H1 (cell line): Measurements from ENCODE around the gene NHLRC2. TPM values are rescaled to one million over a fixed set of nuclear protein-coding genes. Genes with fewer than 3 reads are reported as not detected.

Experiments
- CTCF ChIA-PET: fragments of 300-600 bp; sonication (Branson Sonifier 250); formaldehyde crosslinking; loops from one replicate; lab custom pipeline; 2021; ENCODE audit not compliant: partially characterized antibody; lab: Charles Lee
- POLR2A ChIA-PET: fragments of 300-600 bp; sonication (Branson Sonifier 250); formaldehyde crosslinking; loops from one replicate; lab custom pipeline; 2021; ENCODE audit warnings: inconsistent platforms; ENCODE audit not compliant: partially characterized antibody; lab: Charles Lee
- DNase-seq, 2 experiments: peaks; one replicate each; pipeline versions ENCODE4 v3.0.0 to v3.0.0-alpha.2; 2010 to 2022; ENCODE audit warnings: low spot score in 2 of 2, low read depth in 1 of 2, mixed read lengths in 1 of 2
- FAIRE-seq: peaks from 2 replicates; lab custom pipeline; 2011; peaks lifted over from hg19 to GRCh38; lab: Jason Lieb, UNC
- H2AFZ ChIP-seq: 2 replicates; pipeline ENCODE4 v1.8.1; 2012; ENCODE audit warnings: low read length, inconsistent platforms
- H2AK5ac ChIP-seq: 2 replicates; pipeline ENCODE4 v1.6.1; 2013; ENCODE audit warnings: low read depth, low read length
- H2BK120ac ChIP-seq: replicated peaks from 2 replicates; pipeline ENCODE3; 2013; ENCODE audit warnings: low read depth, low read length, inconsistent platforms
- H2BK12ac ChIP-seq: 2 replicates; pipeline ENCODE4 v1.6.1; 2013; ENCODE audit warnings: low read depth, low read length
- H2BK15ac ChIP-seq: 2 replicates; pipeline ENCODE4 v1.6.1; 2013; ENCODE audit warnings: low read length
- H2BK20ac ChIP-seq: 2 replicates; pipeline ENCODE4 v1.6.1; 2013; ENCODE audit warnings: low read length
- H2BK5ac ChIP-seq: 2 replicates; pipeline ENCODE4 v1.6.1; 2013; ENCODE audit warnings: low read depth, low read length
- H3K14ac ChIP-seq: 2 replicates; pipeline ENCODE4 v1.6.1; 2013; ENCODE audit warnings: inconsistent platforms; ENCODE audit not compliant: insufficient read length
- H3K18ac ChIP-seq: 2 replicates; pipeline ENCODE4 v1.6.1; 2013; ENCODE audit warnings: low read length; ENCODE audit errors: extremely low read depth
- H3K23ac ChIP-seq: 2 replicates; pipeline ENCODE4 v1.6.1; 2013; ENCODE audit warnings: inconsistent platforms; ENCODE audit not compliant: insufficient read length
- H3K23me2 ChIP-seq: 2 replicates; pipeline ENCODE4 v1.6.1; 2013; ENCODE audit warnings: low read depth, low read length
- H3K27ac ChIP-seq: 2 replicates; pipeline ENCODE4 v1.6.1; 2011; ENCODE audit warnings: low read depth, low read length, inconsistent platforms
- H3K27me3 ChIP-seq, 4 experiments: replicated peaks in 1 of 4; 1 replicate in 1 of 4; 2 replicates in 3 of 4; pipeline versions ENCODE4 v1.6.1 to v1.8.1; 2011 to 2013; ENCODE audit warnings: low read length in 3 of 4, mild to moderate bottlenecking in 3 of 4, inconsistent platforms in 2 of 4, mixed read lengths in 2 of 4, moderate library complexity in 1 of 4; ENCODE audit not compliant: control insufficient read depth in 3 of 4, insufficient read depth in 3 of 4; ENCODE audit errors: extremely low read depth in 1 of 4
- H3K36me3 ChIP-seq, 4 experiments: 2 replicates each; pipeline versions ENCODE4 v1.6.1 to v1.8.1; 2011 to 2013; ENCODE audit warnings: mild to moderate bottlenecking in 4 of 4, low read length in 3 of 4, moderate library complexity in 2 of 4, control low read depth in 1 of 4, inconsistent platforms in 1 of 4; ENCODE audit not compliant: insufficient read depth in 4 of 4, control insufficient read depth in 2 of 4
- H3K4ac ChIP-seq: replicated peaks from 2 replicates; pipeline ENCODE3; 2013; ENCODE audit warnings: low read length, low read depth, mixed read lengths, inconsistent platforms; ENCODE audit not compliant: insufficient read length
- H3K4me1 ChIP-seq, 4 experiments: replicated peaks in 1 of 4; 1 replicate in 1 of 4; 2 replicates in 3 of 4; pipeline versions ENCODE4 v1.6.1 to v1.8.1; 2011 to 2013; ENCODE audit warnings: low read length in 3 of 4, inconsistent platforms in 2 of 4, mixed read lengths in 1 of 4; ENCODE audit not compliant: insufficient read depth in 4 of 4, control insufficient read depth in 3 of 4
- H3K4me2 ChIP-seq, 2 experiments: 2 replicates each; pipeline versions ENCODE4 v1.6.1 to v1.8.1; 2011 to 2013; ENCODE audit warnings: low read depth in 2 of 2, low read length in 2 of 2, control low read depth in 1 of 2, inconsistent platforms in 1 of 2, mild to moderate bottlenecking in 1 of 2; ENCODE audit not compliant: insufficient read depth in 1 of 2
- H3K4me3 ChIP-seq, 4 experiments: fragments of 200-600, 300-600 bp in 1 of 4; sonication (generic), shearing (Covaris generic), sonication (Bioruptor Twin) in 1 of 4; 2 replicates each; pipeline versions ENCODE4 v1.5.1 to v1.8.1; 2011 to 2016; ENCODE audit warnings: low read length in 4 of 4, low read depth in 3 of 4, control low read depth in 2 of 4, inconsistent platforms in 2 of 4, mild to moderate bottlenecking in 2 of 4, mixed read lengths in 1 of 4, moderate library complexity in 1 of 4; ENCODE audit not compliant: insufficient read depth in 2 of 4; ENCODE audit errors: extremely low read depth in 1 of 4
- H3K56ac ChIP-seq: replicated peaks from 2 replicates; pipeline ENCODE3; 2013; ENCODE audit warnings: low read depth, mild to moderate bottlenecking, mixed read lengths, low read length, inconsistent platforms; ENCODE audit not compliant: insufficient read length
- H3K79me1 ChIP-seq: 2 replicates; pipeline ENCODE4 v1.6.1; 2013; ENCODE audit warnings: low read depth, low read length, control low read depth
- H3K79me2 ChIP-seq, 2 experiments: 2 replicates each; pipeline versions ENCODE4 v1.6.1 to v1.8.1; 2012 to 2013; ENCODE audit warnings: low read length in 2 of 2, mild to moderate bottlenecking in 2 of 2, inconsistent platforms in 1 of 2; ENCODE audit not compliant: insufficient read depth in 2 of 2, control insufficient read depth in 1 of 2
- H3K9ac ChIP-seq, 4 experiments: replicated peaks in 1 of 4; 1 replicate in 1 of 4; 2 replicates in 3 of 4; pipeline versions ENCODE4 v1.6.1 to v1.8.1; 2011 to 2013; ENCODE audit warnings: low read depth in 3 of 4, low read length in 3 of 4, control low read depth in 2 of 4, mild to moderate bottlenecking in 2 of 4, moderate library complexity in 2 of 4, inconsistent platforms in 1 of 4; ENCODE audit errors: extremely low read depth in 1 of 4
- H3K9me3 ChIP-seq, 2 experiments: 2 replicates each; pipeline versions ENCODE4 v1.6.1 to v1.8.1; 2012 to 2013; ENCODE audit warnings: mild to moderate bottlenecking in 2 of 2, moderate library complexity in 2 of 2, control low read depth in 1 of 2, inconsistent platforms in 1 of 2, low read depth in 1 of 2, low read length in 1 of 2, mixed read lengths in 1 of 2; ENCODE audit not compliant: insufficient read depth in 2 of 2
- H4K20me1 ChIP-seq, 2 experiments: replicated peaks in 1 of 2; 2 replicates each; pipeline versions ENCODE3 to v1.8.1; 2011 to 2013; ENCODE audit warnings: inconsistent platforms in 2 of 2, low read length in 2 of 2, mild to moderate bottlenecking in 1 of 2; ENCODE audit not compliant: insufficient read depth in 2 of 2, control insufficient read depth in 1 of 2
- H4K5ac ChIP-seq: 2 replicates; pipeline ENCODE4 v1.6.1; 2013; ENCODE audit warnings: low read length, low read depth, mixed read lengths, inconsistent platforms; ENCODE audit not compliant: insufficient read length
- H4K8ac ChIP-seq: 2 replicates; pipeline ENCODE4 v1.8.0; 2013; ENCODE audit warnings: mild to moderate bottlenecking, moderate library complexity, low read length, inconsistent platforms; ENCODE audit not compliant: insufficient read depth; ENCODE audit errors: extremely low read depth
- H4K91ac ChIP-seq: replicated peaks from 2 replicates; pipeline ENCODE3; 2013; ENCODE audit warnings: low read length, mixed read lengths, inconsistent platforms; ENCODE audit not compliant: insufficient read length
- BCL11A ChIP-seq, 2 experiments: IDR thresholded peaks; one replicate each; pipeline ENCODE4 v1.6.1; 2011; ENCODE audit warnings: low read depth in 2 of 2, low read length in 2 of 2, mild to moderate bottlenecking in 2 of 2
- CBX5 ChIP-seq: fragments of 300-800, 300-1000 bp; sonication (generic); IDR thresholded peaks from 2 replicates; pipeline ENCODE4 v1.7.1; 2016; ENCODE audit warnings: antibody characterized with exemption, low read length, low read depth
- CBX8 ChIP-seq: fragments of 300-800, 300-1000 bp; sonication (generic); IDR thresholded peaks from 2 replicates; pipeline ENCODE4 v1.7.1; 2016; ENCODE audit warnings: low read depth, low read length, borderline replicate concordance
- CHD2 ChIP-seq: IDR thresholded peaks from 2 replicates; pipeline ENCODE4 v1.6.1; 2012; ENCODE audit warnings: low read length, improper control_type of control experiment
- FOSL1 ChIP-seq: IDR thresholded peaks from 2 replicates; pipeline ENCODE4 v1.6.1; 2011; ENCODE audit warnings: mild to moderate bottlenecking, low read depth, low read length, moderate library complexity; ENCODE audit not compliant: insufficient read depth
- GABPA ChIP-seq: IDR thresholded peaks from 2 replicates; pipeline ENCODE4 v1.6.1; 2011; ENCODE audit warnings: mild to moderate bottlenecking, low read length, moderate library complexity, borderline replicate concordance; ENCODE audit not compliant: insufficient read depth
- GTF2F1 ChIP-seq: IDR thresholded peaks from 2 replicates; pipeline ENCODE4 v1.6.1; 2012; ENCODE audit warnings: low read depth, low read length, improper control_type of control experiment, borderline replicate concordance
- JUN ChIP-seq: IDR thresholded peaks from 2 replicates; pipeline ENCODE4 v1.6.1; 2011; ENCODE audit warnings: low read depth, mild to moderate bottlenecking, improper control_type of control experiment, low read length
- KDM1A ChIP-seq: fragments of 200-600, 300-600 bp; sonication (generic); IDR thresholded peaks from 2 replicates; pipeline ENCODE4 v1.7.1; 2016; ENCODE audit warnings: mild to moderate bottlenecking, low read length, borderline replicate concordance
- KDM4A ChIP-seq: IDR thresholded peaks from one replicate; pipeline ENCODE4 v1.7.1; 2012; ENCODE audit warnings: low read depth, mild to moderate bottlenecking, moderate library complexity, low read length, inconsistent platforms; ENCODE audit not compliant: severe bottlenecking
- NRF1 ChIP-seq: IDR thresholded peaks from 2 replicates; pipeline ENCODE4 v1.6.1; 2011; ENCODE audit warnings: mild to moderate bottlenecking, low read depth, low read length, improper control_type of control experiment
- TEAD4 ChIP-seq: IDR thresholded peaks from 2 replicates; pipeline ENCODE4 v1.6.1; 2012; ENCODE audit warnings: low read depth, low read length, inconsistent platforms, mixed read lengths
- YY1 ChIP-seq: IDR thresholded peaks from 2 replicates; pipeline ENCODE4 v1.6.1; 2011; ENCODE audit warnings: low read depth, mild to moderate bottlenecking, low read length
- WGBS, 2 experiments: shearing (Covaris generic) in 1 of 2; methylation state at CpG; one replicate each; pipeline versions ENCODE4 v1.1.6 to v1.1.7; 2013 to 2015; ENCODE audit warnings: low lambda C conversion rate in 2 of 2, mixed read lengths in 2 of 2, inconsistent platforms in 1 of 2, low coverage in 1 of 2, missing lambda C conversion rate in 1 of 2; ENCODE audit not compliant: insufficient replicate concordance in 2 of 2, insufficient coverage in 1 of 2, insufficient read length in 1 of 2; ENCODE audit errors: extremely low coverage in 1 of 2, missing lambda C conversion rate in 1 of 2; 5-methylcytosine and 5-hydroxymethylcytosine counted together
- polyA plus RNA-seq, 7 experiments: library from polyadenylated mRNA; depleted of rRNA in 3 of 7; stranded (reverse) in 5 of 7; unstranded in 2 of 7; fragments of >200 nt in 5 of 7; fragments of 200-250 nt in 2 of 7; gene quantifications; 1 replicate in 5 of 7; 2 replicates in 1 of 7; 4 replicates in 1 of 7; pipeline versions ENCODE4 v1.2.1 to v1.2.3, GENCODE V29; 2011 to 2013; ENCODE audit warnings: missing spikeins in 2 of 7, mixed read lengths in 2 of 7
- total RNA-seq: library from RNA; stranded (reverse); fragmentation: NEBNext Ultra II Directional; extraction: Animal tissue kit (Norgen Biotek cat#: 25700); gene quantifications from 2 replicates; pipeline ENCODE4 v1.2.1, GENCODE V29; 2021

NHLRC2 gene
- total and polyA plus RNA-seq, 2 of the 8 experiments (the other 6 are each of a cell fraction or from before 2014, with no cell fraction given), result 4.9 to 25.6 TPM

- no peak for FAIRE-seq
- no peak overlapping the region for H2BK5ac ChIP-seq
- CTCF ChIA-PET, result interaction anchor here (0.6 to 1.8 kb wide), 6 partner anchors 10 to 382 kb away, joined by 3 to 5 read pairs (median 4); no protein-coding TSS in a partner anchor
- no peak for TF ChIP-seq GABPA
- TF ChIP-seq NRF1, result no peak
- TF ChIP-seq KDM1A, result no peak
- no peak for TF ChIP-seq JUN
- no peak for TF ChIP-seq GTF2F1
- no peak for TF ChIP-seq BCL11A (IDR thresholded peaks at IDR 0.05; ENCODE audit: low read depth in 2 of 2, low read length in 2 of 2)
- no peak for TF ChIP-seq FOSL1
- no peak for TF ChIP-seq CBX8
- no peak for TF ChIP-seq TEAD4
- no peak for TF ChIP-seq KDM4A
- TF ChIP-seq YY1, result no peak
- TF ChIP-seq CBX5, result no peak
- no peak for TF ChIP-seq CHD2
Measured at GRCh38 chr10:113806503-113806902, 48.0 kb upstream of the NHLRC2 start.

More at GRCh38 chr10:113806503-113806902, 48.0 kb upstream of the NHLRC2 start:
- no peak overlapping the region for H2AK5ac ChIP-seq
- no peak overlapping the region for H3K18ac ChIP-seq
- H3K4me3 ChIP-seq, result no peak overlapping the region
- no peak overlapping the region for H3K14ac ChIP-seq
- no peak overlapping the region for H4K8ac ChIP-seq
- no peak overlapping the region for H3K4me2 ChIP-seq
- no peak overlapping the region for H3K9ac ChIP-seq
- WGBS, 2 experiments, result 91% methylated on average over 4 of the region's 4 CpGs; no CpG with 5 or more reads in 1 of the 2 experiments
- no peak overlapping the region for H3K56ac ChIP-seq
- no peaks in the 10 kb centered on the region for H3K4me1 ChIP-seq
- no peak overlapping the region for H2BK120ac ChIP-seq
- no peak overlapping the region for H2BK20ac ChIP-seq
- H3K27me3 ChIP-seq, result no peaks in the 10 kb centered on the region
- H3K23me2 ChIP-seq, result no peaks in the 10 kb centered on the region
- no peak overlapping the region for H3K27ac ChIP-seq
- H3K4ac ChIP-seq, result no peak overlapping the region
- H4K91ac ChIP-seq, result no peak overlapping the region
- no peak overlapping the region for H2BK12ac ChIP-seq
- H3K9me3 ChIP-seq, result no peaks in the 10 kb centered on the region
- POLR2A ChIA-PET, result interaction anchor here (0.7 kb wide), 1 partner anchor 12 kb away, joined by 5 read pairs; no protein-coding TSS in a partner anchor
- no peaks in the 10 kb centered on the region for H3K36me3 ChIP-seq
- no peaks in the 10 kb centered on the region for H4K20me1 ChIP-seq
- H2AFZ ChIP-seq, result no peak overlapping the region
- H3K23ac ChIP-seq, result no peak overlapping the region
- DNase-seq, result no peak
- H4K5ac ChIP-seq, result no peak overlapping the region
- no peak overlapping the region for H2BK15ac ChIP-seq
- no peaks in the 10 kb centered on the region for H3K79me2 ChIP-seq
- H3K79me1 ChIP-seq, result no peaks in the 10 kb centered on the region
